ENCODE measurements around the gene LOC128125822.

The LOC128125822 gene

GRCh38 chr6:63558278-63558677 is 14.0 kb upstream of the LOC128125822 start:
- no peak for DNase-seq

GRCh38 chr6:63560801-63561287 is 11.4 kb upstream of the LOC128125822 start:
- no peak for DNase-seq

DNA sequence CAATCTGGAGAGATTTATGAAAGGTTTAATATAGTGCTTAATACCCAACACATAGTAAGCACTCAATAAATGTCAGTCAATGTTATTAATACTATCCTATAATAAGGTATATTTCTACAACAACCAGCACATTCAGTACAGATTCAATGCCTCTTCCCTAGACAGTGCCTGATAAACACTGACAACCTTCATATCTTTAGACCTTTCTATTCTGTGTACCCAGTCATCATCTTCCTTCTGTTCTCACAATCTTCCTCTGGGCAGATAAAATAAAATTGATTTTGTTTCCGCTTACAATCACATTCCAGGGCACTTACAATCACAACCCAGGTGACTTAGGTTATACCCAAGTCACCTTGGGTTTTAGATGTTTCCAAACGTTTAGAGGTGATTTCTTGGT is 11.0 kb upstream of the LOC128125822 start:
- DNase-seq, result no peak

GRCh38 chr6:63563235-63563634 is 9.0 kb upstream of the LOC128125822 start:
- DNase-seq, result no peak

DNA sequence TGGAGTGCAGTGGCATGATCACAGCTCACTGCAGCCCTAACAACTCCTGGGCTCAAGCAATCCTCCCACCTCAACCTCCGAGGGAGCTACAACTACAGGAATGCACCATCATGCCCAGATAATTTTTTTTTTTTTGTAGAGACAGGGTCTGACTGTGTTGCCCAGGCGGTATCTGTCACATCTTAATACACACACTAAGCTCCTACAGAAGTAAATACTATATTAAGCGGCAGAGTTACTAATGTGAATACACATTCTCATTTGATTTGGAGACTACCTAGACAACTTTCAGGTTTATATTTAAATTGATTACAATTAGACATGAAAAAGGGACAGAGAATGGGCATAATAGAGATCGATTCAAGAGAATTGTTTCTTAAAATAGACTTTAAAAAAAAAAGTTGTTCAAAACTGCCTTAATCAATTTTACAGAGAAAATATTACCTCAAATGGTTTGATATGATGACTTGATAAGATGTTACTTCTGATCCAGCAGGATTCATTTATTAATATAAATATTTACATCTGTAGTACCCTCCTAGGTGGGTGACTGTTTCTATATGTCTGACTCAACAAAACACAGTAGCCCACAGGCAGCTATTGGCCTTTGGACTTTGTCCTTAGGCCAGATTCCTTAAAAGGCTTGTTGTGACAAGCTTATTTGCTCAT is 7.1 kb upstream of the LOC128125822 start:
- DNase-seq, result no peak

DNA sequence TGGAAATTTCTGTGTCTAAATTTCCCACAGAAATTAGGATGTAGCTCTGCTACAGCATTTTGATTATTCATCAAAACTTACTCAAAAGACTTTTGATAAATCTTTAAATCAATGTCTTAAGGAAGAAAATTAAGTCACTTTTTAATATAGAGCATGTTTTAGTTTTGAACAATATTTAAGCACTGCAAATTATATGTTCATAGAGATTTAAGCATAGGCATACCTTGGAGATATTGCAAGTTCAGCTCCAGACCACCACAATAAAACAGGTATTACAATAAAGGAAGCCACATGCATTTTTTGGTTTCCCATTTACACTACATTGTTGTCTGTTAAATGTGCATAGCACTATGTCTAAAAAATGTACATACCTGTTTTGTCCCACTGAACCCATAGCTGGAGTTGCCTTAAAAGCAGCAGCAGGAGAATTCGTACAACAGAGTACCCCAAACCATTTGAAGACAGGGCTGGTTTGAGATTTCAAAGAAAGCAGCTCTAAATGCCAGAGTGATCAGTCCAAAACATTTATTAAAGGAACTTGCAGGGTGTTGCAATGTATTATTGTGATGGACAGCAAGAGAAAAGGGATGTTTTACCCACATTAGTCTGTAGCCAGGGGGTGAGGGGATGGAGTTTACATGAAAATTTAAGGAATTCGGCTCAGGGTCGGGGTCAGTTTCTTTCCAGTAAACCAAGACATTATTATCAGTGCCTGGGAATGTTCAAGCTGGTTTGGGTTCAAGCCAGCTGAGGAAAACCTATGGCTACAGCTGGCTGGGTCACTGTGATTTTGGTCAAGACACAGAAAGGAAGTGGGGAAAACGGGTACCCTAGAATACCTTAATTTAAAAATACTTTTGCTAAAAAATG is 6.3 kb upstream of the LOC128125822 start:
- DNase-seq, result no peak

DNA sequence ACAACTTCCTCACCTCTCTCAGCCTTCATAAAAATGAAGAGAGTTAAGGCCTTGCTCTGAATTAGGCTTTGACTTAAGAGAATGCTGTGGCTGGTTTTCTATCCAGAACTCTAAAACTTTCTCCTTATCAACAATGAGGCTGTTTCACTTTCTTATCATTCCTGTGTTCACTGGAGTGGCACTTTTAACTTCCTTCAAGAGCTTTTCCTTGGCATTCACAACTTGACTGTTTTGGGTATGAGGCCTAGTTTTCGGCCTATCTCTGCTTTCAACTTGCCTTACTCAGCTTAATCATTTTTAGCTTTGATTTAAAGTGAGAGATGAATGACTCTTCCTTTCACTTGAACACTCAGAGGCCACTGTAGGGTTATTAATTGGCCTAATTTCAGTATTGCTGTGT is 4.3 kb upstream of the LOC128125822 start:
- DNase-seq, result no peak

DNA sequence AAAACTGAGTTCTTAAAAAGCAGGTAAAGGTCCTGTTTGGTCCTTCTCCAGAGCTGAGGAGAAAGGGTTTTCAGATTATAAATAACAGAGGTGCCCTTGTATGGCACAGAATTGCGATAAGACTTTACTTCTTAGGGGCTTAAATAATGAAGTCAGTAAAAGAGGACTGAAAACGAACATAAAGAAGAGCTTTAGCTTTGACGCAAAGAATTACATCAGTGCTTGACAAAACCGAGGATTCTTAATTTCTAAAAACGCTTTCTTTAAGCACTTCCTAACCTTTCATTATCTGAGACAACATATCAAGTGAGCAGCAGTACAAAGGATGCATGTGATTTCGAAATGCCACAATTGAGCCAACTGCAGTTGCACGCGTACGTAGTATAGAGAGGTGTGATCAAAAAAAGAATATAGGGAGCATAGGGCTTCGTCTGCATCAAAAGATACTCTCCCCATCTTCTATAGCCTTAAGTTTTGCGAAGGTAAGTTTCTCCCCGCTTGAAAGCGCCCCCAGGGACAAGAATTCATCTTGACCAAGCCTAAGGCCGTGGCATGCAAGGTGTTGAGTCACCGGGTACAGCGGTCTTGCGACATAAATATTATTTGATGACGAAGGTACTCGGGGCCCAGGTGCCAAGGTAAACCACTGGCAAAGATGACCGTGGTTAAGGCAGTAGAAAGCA is 778 bp upstream of the LOC128125822 start:
- DNase-seq, result peak; percentile 73

DNA sequence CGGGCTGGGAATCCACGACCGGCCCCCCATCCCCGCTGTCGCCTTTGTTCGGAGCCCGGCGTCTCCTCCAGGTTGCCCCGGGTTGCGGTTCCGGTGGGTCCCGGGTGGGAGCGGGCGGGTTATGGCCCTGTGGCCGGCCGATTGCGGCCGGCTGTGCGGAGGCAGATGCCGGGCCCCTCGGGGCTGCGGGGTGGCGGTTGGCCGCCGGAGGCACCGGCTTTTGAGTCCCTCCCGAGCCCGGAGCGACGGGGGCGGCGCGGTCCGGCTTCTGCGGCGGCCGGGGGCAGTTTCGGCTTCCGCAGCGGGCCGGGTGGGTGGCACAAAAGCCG is 431 bp downstream of the LOC128125822 start:
- DNase-seq, result no peak

DNA sequence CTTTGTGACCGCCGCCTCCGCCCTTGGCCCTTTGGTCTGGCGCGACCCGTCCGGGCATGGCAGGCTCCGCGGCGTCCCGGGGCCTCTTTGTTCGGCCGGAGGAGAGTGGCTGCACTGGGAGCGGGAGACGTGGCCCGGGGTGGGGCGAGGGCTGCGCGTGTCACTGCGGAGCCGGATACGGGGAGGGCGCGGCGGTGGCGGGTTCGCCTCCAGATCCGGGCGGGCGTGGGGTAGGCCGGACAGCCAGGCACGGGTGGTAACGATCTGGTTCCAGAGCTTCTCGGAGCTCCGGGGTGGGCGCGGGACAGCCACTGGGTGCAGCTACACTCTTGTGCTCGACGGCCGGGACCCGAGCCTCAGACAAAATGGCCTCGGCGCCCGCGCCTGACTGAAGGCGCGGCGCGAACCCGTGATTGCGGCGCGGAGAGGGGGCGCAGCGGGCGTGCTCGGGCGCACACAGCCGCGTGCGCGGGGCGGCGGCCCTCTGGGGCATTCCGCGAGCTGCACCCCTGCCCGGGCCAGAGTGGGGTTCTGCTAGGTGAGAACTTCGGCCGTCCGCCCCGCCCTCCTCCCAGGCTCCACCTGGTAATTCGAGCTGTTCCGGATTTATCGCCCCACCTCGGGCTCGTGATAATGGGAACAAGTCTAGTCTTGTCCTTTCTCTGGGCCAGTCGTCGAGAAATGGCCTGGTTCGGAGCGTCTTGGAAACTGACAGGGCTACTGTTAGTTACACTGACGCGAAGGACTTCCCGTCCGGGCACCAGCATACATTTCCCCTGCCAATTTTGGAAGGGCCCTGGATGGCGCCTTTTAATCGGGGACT is 1.0 kb downstream of the LOC128125822 start:
- DNase-seq, result peak; percentile 22

DNA sequence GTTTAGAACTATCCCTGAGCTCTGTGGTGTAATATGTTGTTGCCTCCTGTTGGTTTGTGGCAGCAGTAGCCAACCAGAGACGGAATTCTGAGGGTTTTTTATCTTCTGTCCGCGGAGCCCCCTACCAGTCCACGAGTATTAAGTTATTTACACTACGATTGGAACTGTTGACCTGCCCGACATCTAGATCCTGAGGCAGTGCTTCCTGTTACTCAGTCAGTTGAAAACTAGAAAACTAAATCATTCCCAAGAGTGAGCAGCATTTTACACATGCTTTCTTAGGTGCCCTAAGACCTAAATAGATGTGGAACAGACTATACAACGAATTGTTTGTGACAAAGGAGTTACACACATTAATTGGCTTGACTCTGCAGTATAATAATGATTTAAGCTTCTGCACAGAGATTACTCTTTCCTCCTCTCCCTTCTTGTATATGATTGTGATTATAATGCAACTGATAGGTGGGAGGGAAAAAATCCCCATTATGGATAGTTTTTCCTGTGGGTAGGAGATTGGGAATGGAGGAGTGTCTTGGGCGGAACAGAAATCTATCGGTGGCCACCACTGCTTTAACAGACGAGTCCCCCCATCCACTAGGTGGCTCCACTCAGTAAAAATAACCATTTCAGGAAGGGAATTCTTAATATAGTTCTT is 1.7 kb downstream of the LOC128125822 start:
- DNase-seq, result peak; percentile 28

DNA sequence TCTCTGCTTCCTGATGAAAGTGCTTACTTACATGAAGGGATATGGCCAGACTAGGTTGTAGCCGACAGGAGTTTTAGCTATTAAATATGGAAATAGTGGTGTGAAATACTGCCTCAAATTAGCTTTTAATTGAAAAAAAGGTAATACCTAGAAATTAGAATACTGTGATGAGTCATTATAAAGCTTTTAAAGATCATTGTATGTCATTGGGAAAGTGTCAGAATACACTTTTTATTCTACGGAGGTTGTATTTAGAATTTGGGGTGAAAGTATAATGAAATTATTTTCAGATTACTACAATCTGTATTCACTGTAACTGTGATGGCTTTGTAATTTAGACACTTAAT is 2.2 kb downstream of the LOC128125822 start:
- DNase-seq, result no peak

- no peak for DNase-seq
Observed at GRCh38 chr6:63576147-63576772, 4.0 kb downstream of the LOC128125822 start.

DNA sequence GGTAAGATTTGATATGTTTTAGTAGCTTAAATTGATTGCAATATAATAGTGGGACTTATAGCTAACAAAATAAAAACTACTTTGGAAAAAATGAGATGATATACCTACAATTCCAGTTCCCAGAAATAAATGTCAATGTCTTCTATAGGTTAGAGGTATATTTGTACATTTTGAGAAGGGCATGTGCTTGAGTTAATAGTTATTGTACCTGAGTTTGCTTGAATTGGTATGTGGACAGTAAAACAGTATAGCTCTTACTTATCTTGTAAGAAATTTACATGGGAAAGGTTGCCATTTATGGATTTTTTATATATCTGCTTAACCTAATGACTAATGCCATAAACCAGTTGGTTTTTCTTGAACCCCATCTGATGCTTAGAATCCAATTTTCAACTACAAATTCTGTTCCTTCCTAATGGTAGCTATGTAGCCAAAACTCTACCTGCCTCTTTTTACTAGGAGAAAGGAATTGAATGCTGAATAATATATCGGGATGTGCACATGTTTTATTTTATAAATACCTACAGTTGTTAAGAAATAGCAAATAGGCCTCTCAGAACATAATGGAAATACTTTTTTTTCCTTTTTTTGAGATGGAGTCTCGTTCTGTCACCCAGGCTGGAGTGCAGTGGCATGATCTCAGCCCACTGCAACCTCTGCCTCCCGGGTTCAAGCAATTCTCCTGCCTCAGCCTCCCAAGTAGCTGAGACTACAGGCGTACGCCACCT is 4.9 kb downstream of the LOC128125822 start:
- DNase-seq, result no peak

DNA sequence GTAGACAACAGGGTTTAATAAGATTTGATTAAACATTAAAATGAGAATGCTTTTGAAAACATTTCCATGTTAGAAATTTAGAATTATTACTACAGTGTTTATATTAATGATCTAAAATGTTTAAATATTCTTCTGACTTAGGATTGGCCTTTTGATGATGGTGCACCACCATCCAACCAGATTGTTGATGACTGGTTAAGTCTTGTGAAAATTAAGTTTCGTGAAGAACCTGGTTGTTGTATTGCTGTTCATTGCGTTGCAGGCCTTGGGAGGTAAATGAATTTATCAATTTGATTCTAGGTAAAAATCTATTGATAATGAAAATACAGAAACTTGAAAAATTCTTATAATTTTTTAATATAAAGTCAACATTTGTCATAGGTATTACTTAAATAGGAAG is 6.5 kb downstream of the LOC128125822 start:
- no peak for DNase-seq

DNA sequence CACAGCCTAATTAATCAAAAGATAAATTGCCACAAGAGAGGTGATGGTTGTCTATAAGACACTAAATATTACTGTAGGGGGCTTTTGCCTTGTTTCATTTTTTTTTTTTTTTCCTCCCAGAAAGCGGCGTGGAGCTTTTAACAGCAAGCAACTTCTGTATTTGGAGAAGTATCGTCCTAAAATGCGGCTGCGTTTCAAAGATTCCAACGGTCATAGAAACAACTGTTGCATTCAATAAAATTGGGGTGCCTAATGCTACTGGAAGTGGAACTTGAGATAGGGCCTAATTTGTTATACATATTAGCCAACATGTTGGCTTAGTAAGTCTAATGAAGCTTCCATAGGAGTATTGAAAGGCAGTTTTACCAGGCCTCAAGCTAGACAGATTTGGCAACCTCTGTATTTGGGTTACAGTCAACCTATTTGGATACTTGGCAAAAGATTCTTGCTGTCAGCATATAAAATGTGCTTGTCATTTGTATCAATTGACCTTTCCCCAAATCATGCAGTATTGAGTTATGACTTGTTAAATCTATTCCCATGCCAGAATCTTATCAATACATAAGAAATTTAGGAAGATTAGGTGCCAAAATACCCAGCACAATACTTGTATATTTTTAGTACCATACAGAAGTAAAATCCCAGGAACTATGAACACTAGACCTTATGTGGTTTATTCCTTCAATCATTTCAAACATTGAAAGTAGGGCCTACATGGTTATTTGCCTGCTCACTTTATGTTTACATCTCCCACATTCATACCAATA is 7.8 kb downstream of the LOC128125822 start:
- DNase-seq, result no peak

- DNase-seq, result no peak
Observed at GRCh38 chr6:63580704-63580961, 8.4 kb downstream of the LOC128125822 start.

DNA sequence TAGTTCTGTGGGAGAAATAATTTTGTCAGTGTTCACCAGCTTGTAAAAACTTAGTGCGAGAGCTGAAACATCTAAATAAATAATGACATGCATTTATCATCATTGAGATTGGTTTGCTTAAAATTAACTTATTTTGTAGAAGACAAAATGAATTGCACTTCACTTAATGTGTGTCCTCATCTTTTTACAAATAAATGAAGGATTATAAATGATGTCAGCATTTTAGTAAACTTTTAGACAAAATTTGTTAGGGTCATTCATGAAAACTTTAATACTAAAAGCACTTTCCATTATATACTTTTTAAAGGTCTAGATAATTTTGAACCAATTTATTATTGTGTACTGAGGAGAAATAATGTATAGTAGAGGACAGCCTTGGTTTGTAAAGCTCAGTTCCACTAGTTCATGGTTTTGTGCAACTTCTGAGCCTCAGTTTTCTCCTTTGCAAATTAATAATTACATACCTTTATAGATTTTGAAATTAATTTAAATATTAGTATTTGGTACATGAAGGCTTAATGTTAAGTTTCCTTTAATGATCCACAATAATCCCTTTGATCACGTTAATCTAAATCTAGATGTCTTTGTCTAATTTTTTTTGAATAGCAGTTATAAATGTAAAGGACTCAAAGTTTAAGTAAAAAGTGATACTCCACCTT is 9.2 kb downstream of the LOC128125822 start:
- no peak for DNase-seq

GRCh38 chr6:63582579-63583231 is 10.4 kb downstream of the LOC128125822 start:
- no peak for DNase-seq

DNA sequence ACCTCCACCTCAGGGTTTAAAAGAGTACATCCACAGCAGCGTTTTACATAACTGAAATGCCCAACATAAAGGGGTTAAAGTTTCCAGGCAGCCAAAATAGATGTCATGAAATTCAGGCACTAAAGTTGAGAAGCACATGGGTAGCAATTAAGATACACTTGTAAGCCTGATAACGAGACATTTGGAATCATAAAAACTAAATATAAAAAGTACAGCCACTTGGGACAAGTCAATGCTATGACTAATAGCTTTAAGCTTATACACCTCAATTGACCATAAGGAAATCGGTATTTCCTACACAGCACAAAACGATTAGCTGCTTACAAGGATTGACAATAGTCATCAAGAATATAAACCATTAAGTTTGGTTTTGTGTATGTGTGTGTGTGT is 11.8 kb downstream of the LOC128125822 start:
- no peak for DNase-seq
